Right lobe of liver (tissue), 4 donors: ENCODE data around the gene MINDY3.

Source experiments
- POLR2A ChIP-seq: fragments of 450-650 bp; IDR thresholded peaks from one replicate; pipeline ENCODE4 v1.6.1; 2017; ENCODE audit warnings: antibody characterized with exemption, mild to moderate bottlenecking
- TF ChIP-seq, protein P1 (sequence below), 4 donors: fragments of 200-600 bp in 3 of 4; fragments of 450-650 bp in 1 of 4; IDR thresholded peaks; one replicate each; pipeline versions ENCODE4 v1.5.1 to v1.8.0; 2016 to 2022; ENCODE audit warnings: antibody characterized with exemption in 4 of 4, mild to moderate bottlenecking in 2 of 4
- donor health status: DM: no; HTN: no; CAD: no.
- donor health status: DM: no; HTN: no; CAD: no.
- donor health status: DM: no; HTN: yes; CAD: no.

DNA sequence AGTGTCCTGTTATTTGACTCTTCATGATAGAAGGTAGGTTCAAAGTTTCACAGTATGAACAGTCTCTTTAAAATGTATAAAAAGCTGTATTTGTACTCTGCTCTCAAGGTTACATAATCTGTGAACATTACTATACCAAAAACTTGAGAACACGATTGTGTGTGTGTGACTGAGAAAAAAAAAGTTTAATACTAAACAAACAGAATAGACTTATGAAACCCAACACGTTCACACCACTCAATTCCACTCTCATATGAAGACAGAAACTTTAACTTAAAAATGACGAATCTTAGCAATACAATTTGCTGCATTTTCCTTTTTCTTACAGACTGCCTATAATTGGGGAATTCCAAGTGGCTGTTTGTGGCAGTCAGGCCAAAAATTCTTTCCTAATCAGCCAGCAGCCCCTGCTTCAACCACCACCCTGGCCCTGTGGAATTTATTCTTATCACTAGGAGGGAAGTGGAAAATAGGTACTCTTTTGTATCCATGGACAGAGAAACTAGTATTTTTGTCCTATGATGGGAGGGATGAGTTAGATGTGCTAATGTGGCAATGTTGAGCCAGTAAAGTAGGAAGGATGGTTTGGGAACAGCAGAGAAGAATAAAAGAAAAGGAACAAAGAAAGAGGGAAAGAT is 42.8 kb downstream of the MINDY3 start:
- TF ChIP-seq POLR2A = no peak
- TF ChIP-seq, protein P1, sequence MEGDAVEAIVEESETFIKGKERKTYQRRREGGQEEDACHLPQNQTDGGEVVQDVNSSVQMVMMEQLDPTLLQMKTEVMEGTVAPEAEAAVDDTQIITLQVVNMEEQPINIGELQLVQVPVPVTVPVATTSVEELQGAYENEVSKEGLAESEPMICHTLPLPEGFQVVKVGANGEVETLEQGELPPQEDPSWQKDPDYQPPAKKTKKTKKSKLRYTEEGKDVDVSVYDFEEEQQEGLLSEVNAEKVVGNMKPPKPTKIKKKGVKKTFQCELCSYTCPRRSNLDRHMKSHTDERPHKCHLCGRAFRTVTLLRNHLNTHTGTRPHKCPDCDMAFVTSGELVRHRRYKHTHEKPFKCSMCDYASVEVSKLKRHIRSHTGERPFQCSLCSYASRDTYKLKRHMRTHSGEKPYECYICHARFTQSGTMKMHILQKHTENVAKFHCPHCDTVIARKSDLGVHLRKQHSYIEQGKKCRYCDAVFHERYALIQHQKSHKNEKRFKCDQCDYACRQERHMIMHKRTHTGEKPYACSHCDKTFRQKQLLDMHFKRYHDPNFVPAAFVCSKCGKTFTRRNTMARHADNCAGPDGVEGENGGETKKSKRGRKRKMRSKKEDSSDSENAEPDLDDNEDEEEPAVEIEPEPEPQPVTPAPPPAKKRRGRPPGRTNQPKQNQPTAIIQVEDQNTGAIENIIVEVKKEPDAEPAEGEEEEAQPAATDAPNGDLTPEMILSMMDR (IDR thresholded peaks at IDR 0.05) = no peak
